Prostate gland (tissue), 2 donors: Measurements from ENCODE around the gene LRRC42.

Experiments
- CTCF ChIP-seq, 4 experiments: fragments of 200-600 bp in 2 of 4; fragments of 450-650 bp in 2 of 4; sonication (generic) in 2 of 4; IDR thresholded peaks; 1 replicate in 3 of 4; 2 replicates in 1 of 4; pipeline ENCODE4 v1.5.1; 2016 to 2019; ENCODE audit warnings: antibody characterized with exemption in 4 of 4, mild to moderate bottlenecking in 2 of 4, moderate library complexity in 2 of 4
- POLR2A ChIP-seq: fragments of 450-650 bp; IDR thresholded peaks from one replicate; pipeline ENCODE4 v1.6.1; 2016; ENCODE audit warnings: antibody characterized with exemption, mild to moderate bottlenecking
- POLR2AphosphoS5 ChIP-seq: sonication (generic); formaldehyde crosslinking; IDR thresholded peaks from one replicate; pipeline ENCODE4 v1.6.1; 2017; ENCODE audit warnings: antibody characterized with exemption

- TF ChIP-seq CTCF (IDR thresholded peaks at IDR 0.05) = peak in 2 of 4 experiments; percentile 30 to 32
- no peak for TF ChIP-seq POLR2A
- no peak for TF ChIP-seq POLR2AphosphoS5
These were observed 46.1 kb downstream of the LRRC42 start for GRCh38 chr1:53992085-53992874.
